IPS-18c (cell line): ENCODE measurements around the gene ADRA1B.
"Not testable (repeated sequence)": the region's sequence is repeated elsewhere in the genome, so short reads cannot be mapped to it uniquely, and the experiment has no call there.

Experiments used
- H3K4me3 ChIP-seq: 2 replicates; pipeline ENCODE4 v1.7.0; 2013; ENCODE audit warnings: low read depth, mild to moderate bottlenecking, low read length, moderate library complexity; ENCODE audit not compliant: insufficient read depth
- H3K9me3 ChIP-seq: one replicate; pipeline ENCODE4 v1.6.1; 2013; ENCODE audit warnings: mild to moderate bottlenecking, low read length, moderate library complexity; ENCODE audit not compliant: control insufficient read depth, insufficient read depth

Gene ADRA1B

DNA sequence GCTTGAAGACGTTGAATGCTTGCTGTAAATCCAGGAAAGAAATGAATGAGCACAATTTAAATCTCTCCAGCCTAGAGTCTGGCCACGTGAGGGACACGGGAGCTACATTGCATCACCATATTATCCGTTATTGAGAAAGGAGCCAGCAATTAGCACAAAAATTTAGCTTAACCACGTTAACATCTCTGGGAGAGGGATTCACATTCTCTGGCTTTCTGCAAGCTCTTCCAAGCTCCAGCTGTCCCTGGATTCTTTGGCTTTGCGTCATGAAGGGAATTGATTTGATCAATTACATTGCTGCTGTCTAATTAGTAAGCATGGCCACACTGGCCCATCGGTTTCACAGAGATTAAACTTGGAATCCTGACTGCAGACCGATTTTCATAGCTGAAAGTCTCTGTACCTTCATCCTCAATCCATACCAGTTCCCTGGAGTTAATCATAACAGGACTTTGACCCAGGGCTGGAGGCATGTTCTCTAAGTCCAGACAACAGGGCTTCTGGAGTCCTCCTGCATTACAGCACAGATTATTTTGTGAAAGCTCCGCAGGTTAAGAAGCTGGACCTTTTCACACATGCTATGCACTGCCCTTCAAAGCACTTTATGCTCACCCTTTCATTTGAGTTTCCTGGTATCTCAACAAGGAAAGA is 31.6 kb downstream of the ADRA1B start:
- H3K9me3 ChIP-seq: no peaks in the 10 kb centered on the region
- no peak overlapping the region for H3K4me3 ChIP-seq

DNA sequence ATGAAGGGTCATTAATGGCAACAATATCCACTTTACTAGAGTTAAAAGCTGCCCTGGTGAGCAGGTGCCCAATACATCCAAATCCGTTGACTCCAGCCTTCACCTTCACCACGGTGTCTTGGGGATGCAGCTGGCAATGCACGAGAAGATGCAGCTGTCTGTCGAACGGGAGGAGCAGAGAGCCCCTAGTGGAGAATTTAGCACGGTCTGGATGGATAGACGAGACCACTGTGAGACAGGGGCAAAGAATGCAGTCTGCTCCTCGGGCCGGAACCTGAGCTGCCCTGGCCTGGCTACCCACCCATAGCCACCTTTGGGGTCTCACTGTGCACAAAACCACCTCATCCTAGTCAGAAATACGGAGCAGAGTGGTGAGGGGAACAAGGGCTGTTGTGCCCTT is 35.1 kb downstream of the ADRA1B start:
- H3K9me3 ChIP-seq: no peaks in the 10 kb centered on the region
- no peak overlapping the region for H3K4me3 ChIP-seq

DNA sequence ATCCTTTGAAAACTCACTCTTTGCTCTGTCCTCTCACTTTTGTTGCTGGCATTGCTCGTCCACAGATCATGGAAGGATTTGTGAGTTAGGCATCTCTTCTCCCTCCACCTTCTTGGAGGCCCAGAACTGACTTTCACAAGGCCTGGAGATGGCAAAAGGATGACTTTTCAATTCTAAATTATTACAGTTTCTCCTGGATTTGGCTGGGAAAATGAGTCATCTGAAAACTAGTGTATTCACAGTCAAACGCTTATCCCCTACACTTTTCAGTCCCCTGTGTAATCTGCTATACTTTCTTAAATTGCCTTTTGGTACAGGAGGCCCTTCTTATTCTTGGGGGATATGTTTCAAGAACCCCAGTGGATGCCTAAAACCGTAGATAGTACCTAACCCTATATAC is 35.6 kb downstream of the ADRA1B start:
- Histone ChIP-seq H3K4me3 (no peak overlapping the region), H3K9me3 (no peaks in the 10 kb centered on the region)

DNA sequence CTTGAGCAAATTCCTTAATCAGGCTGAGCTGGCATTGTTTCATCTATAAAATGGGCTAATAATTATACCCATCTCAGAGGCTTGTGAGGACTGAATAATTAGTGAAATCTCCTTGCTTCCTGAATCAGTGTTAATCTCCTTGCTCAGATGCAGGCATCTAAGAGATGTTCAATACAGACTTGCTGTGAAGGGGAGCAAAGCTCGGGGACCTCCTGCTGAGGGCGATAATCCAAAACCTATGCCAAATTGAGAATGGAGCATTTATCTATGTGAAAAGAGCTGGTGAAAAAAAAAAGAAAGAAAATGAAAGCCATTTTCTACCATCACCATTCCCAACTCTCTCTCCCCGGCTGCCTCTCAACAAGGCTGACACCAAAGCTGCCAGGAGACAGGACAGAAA is 37.3 kb downstream of the ADRA1B start:
- Histone ChIP-seq H3K9me3 (no peaks in the 10 kb centered on the region), H3K4me3 (no peak overlapping the region)

DNA sequence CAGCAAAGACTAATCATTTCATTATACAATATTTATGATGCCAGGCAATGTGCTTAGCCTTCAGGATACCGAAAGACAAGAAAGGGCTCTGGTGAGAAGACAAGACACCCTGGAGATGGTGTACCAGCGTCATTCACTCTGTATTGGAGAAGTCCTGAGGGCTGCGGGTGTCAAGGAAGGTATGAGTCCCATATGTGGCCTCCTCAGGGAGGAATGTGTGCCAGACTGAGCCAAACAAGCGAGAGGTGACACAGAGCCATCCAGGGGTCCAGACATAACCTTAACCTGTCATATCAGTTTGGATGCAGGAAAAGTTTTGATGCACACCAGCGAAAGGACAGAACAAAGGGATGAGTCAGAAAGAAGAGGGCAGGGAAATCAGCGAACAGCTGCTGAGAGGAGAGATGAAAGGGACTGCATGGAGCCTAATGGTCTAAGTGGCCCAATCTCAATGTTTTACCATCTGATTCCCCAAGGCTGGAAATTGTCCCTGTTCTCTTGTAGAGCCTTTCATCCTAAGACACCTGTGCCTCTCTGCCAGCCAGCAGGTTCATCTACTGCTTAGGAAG is 38.9 kb downstream of the ADRA1B start:
- Histone ChIP-seq H3K9me3 (no peaks in the 10 kb centered on the region), H3K4me3 (no peak overlapping the region)

DNA sequence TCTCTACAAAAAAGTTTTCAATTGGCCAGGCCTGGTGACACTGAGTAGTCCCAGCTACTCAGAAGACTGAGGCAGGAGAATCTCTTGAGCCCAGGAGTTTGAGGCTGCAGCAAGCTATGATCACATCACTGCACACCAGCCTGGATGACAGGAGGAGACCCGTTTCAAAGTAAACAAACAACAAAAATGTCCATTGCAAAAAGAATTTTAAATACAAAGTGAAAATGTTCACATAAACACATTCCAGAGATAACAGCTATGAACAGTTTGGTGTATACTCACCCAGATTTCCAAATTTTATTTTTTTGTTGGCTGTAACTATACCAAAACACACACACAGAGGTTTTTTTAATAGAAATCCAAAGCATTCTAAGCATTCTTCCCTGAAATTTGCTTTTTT is 39.8 kb downstream of the ADRA1B start:
- no peaks in the 10 kb centered on the region for H3K9me3 ChIP-seq

DNA sequence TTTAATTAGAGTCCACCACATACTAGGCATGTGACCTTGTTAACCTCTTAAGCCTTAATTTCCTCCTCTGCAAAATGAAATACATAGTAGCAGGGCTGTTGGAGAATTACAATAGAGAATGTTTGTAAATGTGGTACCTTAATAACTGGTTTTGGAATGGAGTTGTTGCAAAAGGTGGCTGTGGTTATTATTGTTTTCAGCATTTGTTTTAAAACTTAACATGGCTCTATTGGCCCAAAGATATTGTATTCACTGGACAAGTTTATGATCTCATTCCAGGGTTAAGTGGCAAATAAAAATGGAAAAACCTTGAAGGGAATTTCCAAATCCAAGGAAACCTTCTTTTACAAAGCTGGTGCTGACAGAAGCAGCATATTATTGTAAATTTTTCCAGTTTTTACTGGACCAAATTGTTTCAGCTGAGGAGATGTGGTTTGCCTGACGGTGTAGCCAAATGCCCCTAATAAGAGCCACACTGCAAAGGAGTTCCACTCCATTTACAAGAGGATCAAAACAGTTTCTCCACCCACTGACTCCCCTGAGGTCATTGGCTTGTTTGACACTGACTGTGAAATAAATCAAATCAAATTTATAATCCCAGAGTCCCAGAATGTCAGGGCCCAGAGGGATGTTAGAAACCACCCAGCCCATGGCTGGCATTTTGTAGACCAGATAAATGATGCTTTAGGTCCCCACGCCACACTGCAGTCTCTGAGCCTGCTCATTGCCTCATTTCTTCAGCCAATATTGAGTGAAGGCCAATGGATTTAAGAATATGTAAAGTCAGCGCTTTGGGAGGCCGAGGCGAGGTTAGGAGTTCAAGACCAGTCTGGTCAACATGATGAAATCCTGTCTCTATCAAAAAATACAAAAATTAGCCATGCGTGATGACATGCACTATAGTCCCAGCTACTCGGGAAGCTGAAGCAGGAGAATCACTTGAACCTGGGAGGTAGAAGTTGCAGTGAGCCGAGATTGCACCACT is 45.2 kb downstream of the ADRA1B start:
- Histone ChIP-seq H3K4me3 (no peak overlapping the region), H3K9me3 (no peaks in the 10 kb centered on the region)

More for the DNA sequence above, 39.8 kb downstream of the ADRA1B start:
- no peak overlapping the region for H3K4me3 ChIP-seq

DNA sequence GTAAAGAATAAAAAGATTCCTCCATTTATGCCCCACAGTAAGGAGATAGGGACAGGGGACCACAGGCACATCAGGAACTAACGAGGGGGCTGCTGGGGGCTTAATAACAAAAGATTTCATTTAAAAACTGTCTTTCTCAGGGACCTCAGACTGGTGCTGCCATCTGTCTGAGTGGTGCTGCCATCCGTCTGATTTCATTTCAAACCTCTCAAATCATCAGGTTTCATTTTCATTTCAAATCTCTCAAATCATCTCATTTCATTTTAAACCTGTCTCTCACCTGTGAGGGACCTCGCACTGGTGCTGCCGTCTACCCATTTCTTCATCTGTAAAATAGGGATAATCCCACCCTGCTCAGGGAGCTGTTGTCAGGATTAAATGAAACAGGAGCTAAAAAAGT is 45.9 kb downstream of the ADRA1B start:
- no peak overlapping the region for H3K4me3 ChIP-seq
- no peaks in the 10 kb centered on the region for H3K9me3 ChIP-seq

DNA sequence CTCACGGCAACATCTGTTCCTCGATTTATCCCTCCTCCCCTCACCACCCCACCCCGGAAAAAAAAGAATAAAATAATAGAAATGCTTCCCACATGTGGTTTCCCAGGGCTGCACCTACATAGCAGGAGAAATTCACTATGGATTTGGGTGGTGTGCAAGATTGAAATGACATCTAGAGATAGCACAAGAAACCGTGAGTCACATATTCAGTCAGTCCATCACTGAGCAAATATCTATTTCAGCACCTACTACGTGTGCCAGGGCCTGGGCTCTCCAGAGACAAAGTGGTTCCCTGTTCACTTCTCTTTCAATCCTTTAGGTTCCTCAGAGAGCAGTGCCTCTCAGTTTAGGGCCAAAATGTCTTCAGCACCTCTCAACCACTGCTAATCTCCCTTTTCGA is 47.7 kb downstream of the ADRA1B start:
- H3K9me3 ChIP-seq: no peaks in the 10 kb centered on the region
- no peak overlapping the region for H3K4me3 ChIP-seq

DNA sequence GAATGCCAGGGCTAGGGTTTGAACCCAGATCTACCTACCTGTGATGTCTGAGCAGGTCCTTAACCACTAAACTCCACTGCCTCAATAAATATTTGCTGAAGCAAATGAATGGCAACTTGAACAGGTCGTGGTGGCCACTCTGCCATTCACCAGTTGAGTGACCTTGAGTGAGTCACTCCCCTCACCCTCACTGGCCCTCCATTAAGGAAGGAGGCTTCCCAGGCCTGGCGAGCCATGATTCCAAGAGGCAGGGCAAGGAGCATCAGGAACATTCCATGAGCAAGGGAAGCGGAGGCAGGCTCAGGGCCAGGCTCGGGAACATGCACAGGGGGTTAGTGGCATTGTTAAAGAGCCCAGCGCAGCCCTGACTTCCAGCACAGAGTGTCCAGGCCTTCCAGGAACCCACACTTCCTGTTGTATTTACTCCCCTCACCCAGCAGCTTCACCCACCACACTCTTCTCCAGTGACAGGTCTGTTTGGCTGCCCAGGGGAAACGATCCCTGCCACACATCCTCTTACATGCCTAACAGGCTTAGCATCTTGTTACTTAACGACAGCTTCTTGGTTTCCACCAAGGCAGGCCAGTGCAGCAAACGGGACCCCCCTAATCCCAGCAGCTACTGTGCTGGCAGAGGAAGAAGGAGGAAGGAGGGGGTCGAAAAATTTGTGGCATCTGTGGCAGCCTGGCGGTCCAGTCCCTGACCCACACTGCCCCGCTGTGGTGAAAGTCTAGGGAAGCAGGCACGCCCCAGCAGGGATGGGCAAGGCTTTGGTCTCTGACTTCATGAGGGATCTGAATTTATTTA is 49.0 kb downstream of the ADRA1B start:
- no peaks in the 10 kb centered on the region for H3K9me3 ChIP-seq
- H3K4me3 ChIP-seq: no peak overlapping the region

DNA sequence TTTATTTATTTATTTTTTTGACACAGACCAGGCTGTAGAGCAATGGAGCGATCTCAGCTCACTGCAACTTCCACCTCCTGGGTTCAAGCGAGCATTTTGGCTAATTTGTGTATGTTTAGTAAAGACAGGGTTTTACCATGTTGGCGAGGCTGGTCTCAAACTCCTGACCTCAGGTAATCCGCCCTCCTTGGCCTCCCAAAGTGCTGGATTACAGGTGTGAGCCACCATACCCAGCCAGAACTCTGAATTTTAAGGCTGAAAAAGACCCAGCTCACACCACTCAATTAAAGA is 49.5 kb downstream of the ADRA1B start:
- not testable (repeated sequence) for H3K4me3 ChIP-seq, H3K9me3 ChIP-seq

DNA sequence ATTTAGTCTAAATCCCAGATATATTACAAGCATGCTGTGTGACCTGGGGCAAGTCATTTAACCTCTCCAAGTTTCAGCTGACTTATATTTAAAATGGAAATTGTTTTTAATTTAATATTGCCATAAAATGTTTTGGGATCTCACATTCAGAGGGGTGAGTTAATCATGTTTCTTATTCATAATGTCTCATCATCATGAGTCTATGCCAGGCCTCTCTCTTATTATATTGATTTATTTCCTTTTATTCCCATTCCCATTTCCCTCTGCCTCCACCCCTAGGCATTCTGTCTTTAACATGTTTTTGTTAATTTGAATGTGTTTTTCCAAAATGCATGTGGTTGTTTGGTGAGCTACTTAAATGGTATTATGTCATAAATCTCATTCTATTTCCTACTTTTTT is 53.7 kb downstream of the ADRA1B start:
- Histone ChIP-seq H3K4me3 (no peak overlapping the region), H3K9me3 (no peaks in the 10 kb centered on the region)

DNA sequence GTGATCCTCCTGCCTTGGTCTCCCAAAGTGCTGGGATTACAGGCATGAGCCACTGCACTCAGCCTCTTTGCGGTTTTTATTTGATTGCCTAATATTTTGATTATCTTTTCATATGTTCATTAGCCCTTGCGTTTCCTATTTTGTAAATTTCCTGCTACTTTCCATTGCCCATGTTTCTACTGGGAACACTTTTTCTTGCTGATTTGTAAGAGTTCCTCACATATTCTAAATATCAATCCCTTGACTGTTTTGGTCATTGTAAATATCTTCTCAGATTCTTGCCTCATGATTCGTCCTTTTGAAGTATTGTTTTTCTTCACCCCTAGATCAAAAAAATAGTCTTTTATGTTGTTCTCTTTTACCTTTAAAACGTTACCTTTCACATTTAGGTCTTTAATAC is 54.8 kb downstream of the ADRA1B start:
- Histone ChIP-seq H3K4me3 (no peak overlapping the region), H3K9me3 (no peaks in the 10 kb centered on the region)

DNA sequence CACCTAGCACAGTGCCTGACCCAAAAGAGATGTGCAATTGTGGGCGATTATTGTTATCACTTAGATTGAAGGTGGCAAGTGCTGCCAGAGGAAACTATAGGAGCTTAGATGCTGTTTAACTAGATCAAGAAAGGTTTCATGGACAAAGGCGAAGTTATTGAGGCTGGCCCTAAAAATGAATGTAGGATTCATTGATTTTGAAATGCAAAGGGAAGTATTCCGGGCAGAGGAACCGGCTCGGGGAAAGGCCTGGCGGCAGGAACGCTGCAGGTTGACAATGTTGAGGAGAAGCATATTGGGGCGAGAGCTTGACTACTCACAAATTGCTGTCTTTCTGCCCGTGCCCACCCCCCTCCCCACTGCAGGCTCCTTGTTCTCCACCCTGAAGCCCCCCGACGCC is 55.2 kb downstream of the ADRA1B start:
- Histone ChIP-seq H3K9me3 (no peaks in the 10 kb centered on the region), H3K4me3 (peak overlapping the region; percentile 43)

DNA sequence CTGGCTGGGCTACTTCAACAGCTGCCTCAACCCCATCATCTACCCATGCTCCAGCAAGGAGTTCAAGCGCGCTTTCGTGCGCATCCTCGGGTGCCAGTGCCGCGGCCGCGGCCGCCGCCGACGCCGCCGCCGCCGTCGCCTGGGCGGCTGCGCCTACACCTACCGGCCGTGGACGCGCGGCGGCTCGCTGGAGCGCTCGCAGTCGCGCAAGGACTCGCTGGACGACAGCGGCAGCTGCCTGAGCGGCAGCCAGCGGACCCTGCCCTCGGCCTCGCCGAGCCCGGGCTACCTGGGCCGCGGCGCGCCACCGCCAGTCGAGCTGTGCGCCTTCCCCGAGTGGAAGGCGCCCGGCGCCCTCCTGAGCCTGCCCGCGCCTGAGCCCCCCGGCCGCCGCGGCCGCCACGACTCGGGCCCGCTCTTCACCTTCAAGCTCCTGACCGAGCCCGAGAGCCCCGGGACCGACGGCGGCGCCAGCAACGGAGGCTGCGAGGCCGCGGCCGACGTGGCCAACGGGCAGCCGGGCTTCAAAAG is 55.7 kb downstream of the ADRA1B start:
- H3K4me3 ChIP-seq: peak overlapping the region; percentile 43
- no peaks in the 10 kb centered on the region for H3K9me3 ChIP-seq

DNA sequence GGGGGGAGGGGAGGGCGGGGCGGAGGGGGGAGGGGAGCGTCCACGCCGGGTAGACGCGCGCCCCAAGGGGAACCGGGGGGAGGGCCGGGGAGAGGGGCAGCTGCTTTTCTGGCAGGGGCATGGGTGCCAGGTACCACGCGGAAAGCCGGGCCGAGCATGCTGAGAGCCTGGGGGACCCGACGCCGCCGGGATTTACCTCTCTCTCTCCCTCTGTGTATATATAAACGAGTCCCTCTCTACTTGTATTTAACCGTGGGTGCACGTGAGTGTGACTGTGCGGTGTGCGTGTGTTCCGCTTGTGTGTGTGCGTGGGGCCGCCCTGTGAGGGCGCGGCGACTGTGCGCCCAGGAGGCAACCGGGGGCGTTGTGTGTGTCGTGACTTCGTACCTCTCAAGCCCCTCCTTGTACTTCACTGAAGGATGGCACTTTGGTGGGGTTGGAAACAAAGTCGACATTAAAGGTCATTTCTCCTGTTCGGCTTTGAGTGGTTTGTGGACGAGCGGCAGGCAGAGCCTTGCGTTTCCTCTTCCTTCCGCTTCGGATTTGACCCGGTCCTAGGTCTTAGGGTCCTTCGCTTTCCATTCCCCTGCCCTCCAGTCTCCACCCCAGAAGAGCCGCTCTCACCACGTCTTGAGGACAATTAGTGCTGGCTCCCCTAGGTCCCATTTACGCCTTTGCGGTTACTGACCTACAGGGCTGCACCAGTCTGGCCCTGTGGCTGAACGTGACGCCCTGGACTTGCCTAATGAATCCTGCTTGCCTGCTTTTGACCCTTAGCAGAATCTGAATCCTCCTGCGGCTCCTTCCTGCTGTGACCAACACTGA is 56.5 kb downstream of the ADRA1B start:
- Histone ChIP-seq H3K9me3 (no peaks in the 10 kb centered on the region), H3K4me3 (no peak overlapping the region)
